Kidney glomerular epithelial cell (primary cell): ENCODE measurements around the gene TMUB2.

Source experiments
- DNase-seq: peaks from one replicate; lab custom pipeline; 2025; lab: John Stamatoyannopoulos, UW

Gene TMUB2

GRCh38 chr17:44176671-44177501 is 9.9 kb upstream of the TMUB2 start:
- DNase-seq, result no peak

GRCh38 chr17:44177640-44178039 is 9.1 kb upstream of the TMUB2 start:
- DNase-seq, result no peak

GRCh38 chr17:44178133-44178532 is 8.6 kb upstream of the TMUB2 start:
- no peak for DNase-seq

GRCh38 chr17:44183024-44183423 is 3.7 kb upstream of the TMUB2 start:
- no peak for DNase-seq

- DNase-seq, result no peak
Observed at GRCh38 chr17:44184212-44184810, 2.5 kb upstream of the TMUB2 start.

GRCh38 chr17:44187131-44187899 is 543 bp downstream of the TMUB2 start:
- DNase-seq, result no peak

- DNase-seq, result no peak
Observed at GRCh38 chr17:44188576-44189403, 2.0 kb downstream of the TMUB2 start.

GRCh38 chr17:44190481-44190880 is 3.7 kb downstream of the TMUB2 start:
- DNase-seq, result no peak

- DNase-seq, result no peak
Observed at GRCh38 chr17:44191369-44191768, 4.6 kb downstream of the TMUB2 start.

GRCh38 chr17:44191941-44192496 is 5.2 kb downstream of the TMUB2 start:
- DNase-seq, result no peak

- no peak for DNase-seq
Observed at GRCh38 chr17:44192750-44193149, 6.0 kb downstream of the TMUB2 start.

GRCh38 chr17:44193326-44194084 is 6.7 kb downstream of the TMUB2 start:
- no peak for DNase-seq

- DNase-seq, result no peak
Observed at GRCh38 chr17:44197107-44197506, 10.3 kb downstream of the TMUB2 start.

- DNase-seq, result no peak
Observed at GRCh38 chr17:44197980-44198720, 11.4 kb downstream of the TMUB2 start.

GRCh38 chr17:44198721-44199552 is 12.2 kb downstream of the TMUB2 start:
- peak; percentile 14 for DNase-seq

- DNase-seq, result peak; percentile 96
Observed at GRCh38 chr17:44199553-44200477, 13.0 kb downstream of the TMUB2 start, which contains the start of gene ATXN7L3. ATXN7L3 (minus strand) TSS chr17:44199884; CDS start chr17:44198070, 1,814 bp downstream.

- DNase-seq, result no peak
Observed at GRCh38 chr17:44200478-44201155, 13.8 kb downstream of the TMUB2 start.
